HCT116 (cell line): ENCODE measurements around the gene RUFY1. TPM values are rescaled to one million over a fixed set of nuclear protein-coding genes. Genes with fewer than 3 reads are reported as not detected.

Experiments used
- ATAC-seq: fragments of 200-7000 bp; cut with Tn5 transposase; 2 replicates; pipeline ENCODE4 v1.9.1; 2020; ENCODE audit warnings: mild to moderate bottlenecking, moderate library complexity
- BruUV-seq: library from RNA; stranded (reverse); fragments of 400-500 nt; replicated peaks from 2 replicates; lab custom pipeline; 2021; lab: Mats Ljungman, UMichigan
- CTCF ChIA-PET: fragments of 300-600 bp; sonication (Branson Sonifier 250); formaldehyde crosslinking; loops from one replicate; lab custom pipeline; 2021; ENCODE audit warnings: antibody characterized with exemption; lab: Charles Lee
- POLR2A ChIA-PET: fragments of 300-600, 350-600 bp; sonication (Branson Sonifier 250); formaldehyde crosslinking; loops from one replicate; lab custom pipeline; 2021; ENCODE audit warnings: antibody characterized with exemption; lab: Charles Lee
- RAD21 ChIA-PET, 2 experiments: fragments of 300-600 bp; sonication (Branson Sonifier 250); formaldehyde crosslinking; loops; one replicate each; lab custom pipeline; 2023; ENCODE audit warnings: low total read pairs in 2 of 2; ENCODE audit not compliant: uncharacterized antibody in 2 of 2, unreplicated experiment in 2 of 2, low non-redundant PET in 1 of 2; lab: Charles Lee
- DNase-seq: peaks from one replicate; pipeline ENCODE4 v3.0.0-alpha.2; 2010; ENCODE audit warnings: low read depth, low spot score
- H2AFZ ChIP-seq: fragments of 200-600 bp; shearing (Covaris generic), sonication (generic); 2 replicates; pipeline ENCODE4 v1.6.1; 2017; ENCODE audit warnings: low read depth, mixed run types, mixed read lengths, antibody characterized with exemption, low read length; ENCODE audit not compliant: poor library complexity, severe bottlenecking
- H3K27ac ChIP-seq: 2 replicates; pipeline ENCODE4 v1.5.1; 2012; ENCODE audit warnings: low read depth, low read length
- H3K27me3 ChIP-seq: fragments of 200-600 bp; sonication (generic); 2 replicates; pipeline ENCODE4 v1.6.1; 2016; ENCODE audit warnings: mixed run types, low read length, mixed read lengths; ENCODE audit not compliant: insufficient read depth
- H3K36me3 ChIP-seq, 2 experiments: fragments of 200-500 bp in 1 of 2; fragments of 200-600 bp in 1 of 2; sonication (Bioruptor generic) in 1 of 2; sonication (generic) in 1 of 2; 2 replicates each; pipeline versions ENCODE4 v1.5.1 to v1.6.1; 2014 to 2016; ENCODE audit warnings: low read length in 2 of 2, inconsistent platforms in 1 of 2, mixed read lengths in 1 of 2, mixed run types in 1 of 2; ENCODE audit not compliant: insufficient read depth in 2 of 2, control insufficient read depth in 1 of 2
- H3K4me1 ChIP-seq, 2 experiments: fragments of 200-600 bp in 1 of 2; sonication (generic) in 1 of 2; 2 replicates each; pipeline versions ENCODE4 v1.5.1 to v1.6.1; 2012 to 2017; ENCODE audit warnings: low read length in 2 of 2, inconsistent platforms in 1 of 2, mild to moderate bottlenecking in 1 of 2, mixed read lengths in 1 of 2, mixed run types in 1 of 2, moderate library complexity in 1 of 2; ENCODE audit not compliant: insufficient read depth in 2 of 2, control insufficient read depth in 1 of 2
- H3K4me2 ChIP-seq: fragments of 200-600 bp; sonication (generic); 2 replicates; pipeline ENCODE4 v1.6.1; 2017; ENCODE audit warnings: mixed run types, low read length, mixed read lengths
- H3K4me3 ChIP-seq, 2 experiments: fragments of 200-600 bp in 1 of 2; sonication (generic) in 1 of 2; replicated peaks in 1 of 2; 2 replicates each; pipeline ENCODE4 v1.5.1; 2011 to 2016; ENCODE audit warnings: low read length in 2 of 2, control low read depth in 1 of 2, low read depth in 1 of 2, mild to moderate bottlenecking in 1 of 2, mixed read lengths in 1 of 2, mixed run types in 1 of 2
- H3K79me2 ChIP-seq: fragments of 200-600 bp; sonication (generic); 2 replicates; pipeline ENCODE4 v1.6.1; 2017; ENCODE audit warnings: mild to moderate bottlenecking, mixed run types, low read length, moderate library complexity, mixed read lengths; ENCODE audit not compliant: insufficient read depth
- H3K9ac ChIP-seq: fragments of 200-600 bp; sonication (generic); 2 replicates; pipeline ENCODE4 v1.6.1; 2016; ENCODE audit warnings: low read length, mixed read lengths
- H3K9me2 ChIP-seq: fragments of 200-600 bp; sonication (generic), shearing (Covaris generic); 2 replicates; pipeline ENCODE4 v1.6.1; 2017; ENCODE audit warnings: mixed run types, mild to moderate bottlenecking, moderate library complexity; ENCODE audit not compliant: insufficient read depth
- H3K9me3 ChIP-seq, 2 experiments: fragments of 200-500 bp in 1 of 2; fragments of 200-600 bp in 1 of 2; sonication (Bioruptor generic) in 1 of 2; sonication (generic) in 1 of 2; 2 replicates each; pipeline ENCODE4 v1.6.1; 2014 to 2017; ENCODE audit warnings: low read length in 2 of 2, mixed read lengths in 2 of 2, inconsistent platforms in 1 of 2, low read depth in 1 of 2, mild to moderate bottlenecking in 1 of 2, mixed run types in 1 of 2, moderate library complexity in 1 of 2; ENCODE audit not compliant: control insufficient read depth in 1 of 2, insufficient read depth in 1 of 2
- H4K20me1 ChIP-seq: fragments of 200-600 bp; sonication (generic), shearing (Covaris generic); 2 replicates; pipeline ENCODE4 v1.6.1; 2017; ENCODE audit warnings: mixed run types, mild to moderate bottlenecking, moderate library complexity; ENCODE audit not compliant: insufficient read depth
- CEBPB ChIP-seq: IDR thresholded peaks from 2 replicates; pipeline ENCODE4 v1.6.1; 2012; ENCODE audit warnings: low read depth
- EGR1 ChIP-seq: IDR thresholded peaks from 2 replicates; pipeline ENCODE4 v1.6.1; 2012; ENCODE audit warnings: low read depth
- EZH2 ChIP-seq: fragments of 200-600 bp; sonication (generic); IDR thresholded peaks from 2 replicates; pipeline ENCODE4 v1.6.1; 2017; ENCODE audit warnings: antibody characterized with exemption, mixed run types
- EZH2phosphoT487 ChIP-seq: fragments of 200-600 bp; IDR thresholded peaks from 2 replicates; pipeline ENCODE4 v1.6.1; 2018; ENCODE audit warnings: antibody characterized with exemption, borderline replicate concordance
- FOSL1 ChIP-seq: IDR thresholded peaks from 2 replicates; pipeline ENCODE4 v1.6.1; 2012; ENCODE audit warnings: low read depth
- JUND ChIP-seq: IDR thresholded peaks from 2 replicates; pipeline ENCODE4 v1.6.1; 2012
- POLR2A ChIP-seq: IDR thresholded peaks from 2 replicates; pipeline ENCODE4 v1.7.0; 2011; ENCODE audit warnings: borderline replicate concordance; ENCODE audit not compliant: insufficient read depth, insufficient read length; ENCODE audit errors: extremely low read depth
- SIN3A ChIP-seq: IDR thresholded peaks from 2 replicates; pipeline ENCODE4 v1.6.1; 2012; ENCODE audit warnings: low read depth
- SP1 ChIP-seq: IDR thresholded peaks from 2 replicates; pipeline ENCODE4 v1.6.1; 2012; ENCODE audit warnings: low read depth
- SRF ChIP-seq: IDR thresholded peaks from 2 replicates; pipeline ENCODE4 v1.6.1; 2012; ENCODE audit warnings: low read depth
- TCF7L2 ChIP-seq: IDR thresholded peaks from 2 replicates; pipeline ENCODE4 v1.7.0; 2011; ENCODE audit warnings: borderline replicate concordance, inconsistent platforms; ENCODE audit not compliant: insufficient read depth, insufficient read length; ENCODE audit errors: extremely low read depth
- YY1 ChIP-seq: IDR thresholded peaks from 2 replicates; pipeline ENCODE4 v1.6.1; 2011; ENCODE audit warnings: low read length, low read depth, moderate library complexity, mild to moderate bottlenecking; ENCODE audit not compliant: insufficient replicate concordance; ENCODE audit errors: extremely low read depth
- ZFX ChIP-seq: fragments of 450-650 bp; IDR thresholded peaks from 2 replicates; pipeline ENCODE4 v1.6.1; 2017
- intact Hi-C: fragments of 100-400 bp; cut with micrococcal nuclease; formaldehyde crosslinking; loops from 2 replicates; pipeline ENCODE4 v1.10.0; 2022
- total RNA-seq: library from RNA; stranded (reverse); gene quantifications from one replicate; pipeline ENCODE4 v1.2.1, GENCODE V29; 2021; ENCODE audit not compliant: unreplicated experiment
- TF ChIP-seq, protein P1 (sequence below): IDR thresholded peaks from 2 replicates; pipeline ENCODE4 v1.6.1; 2011; ENCODE audit warnings: mild to moderate bottlenecking, low read length, moderate library complexity; ENCODE audit not compliant: insufficient replicate concordance; ENCODE audit errors: extremely low read depth
- TF ChIP-seq, protein P2 (sequence below): IDR thresholded peaks from 2 replicates; pipeline ENCODE4 v1.6.1; 2012; ENCODE audit warnings: low read depth
- TF ChIP-seq, protein P3 (sequence below): IDR thresholded peaks from 2 replicates; pipeline ENCODE4 v1.6.1; 2012

The RUFY1 gene
- total RNA-seq, 1 experiment from 2014 or later, result 32.9 TPM

DNA sequence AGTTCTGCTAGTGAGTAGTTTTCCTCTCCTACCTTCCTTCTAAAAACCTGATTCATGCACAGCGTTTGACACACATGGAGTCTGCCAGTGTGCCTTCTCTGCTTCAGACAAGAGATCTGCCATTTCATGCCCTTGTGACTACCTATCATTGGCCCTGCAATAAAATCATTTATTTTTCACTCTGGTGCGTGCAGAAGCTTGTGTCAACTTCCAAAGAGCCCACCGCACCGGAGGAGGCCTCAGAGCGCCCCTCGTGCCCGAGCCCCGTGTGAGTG lies 59.4 kb downstream of the RUFY1 start:
- no peaks in the 10 kb centered on the region for H3K27me3 ChIP-seq
- H3K9ac ChIP-seq, result no peak overlapping the region
- TF ChIP-seq ZFX, result no peak
- no peak for TF ChIP-seq JUND
- no peak for TF ChIP-seq EZH2
- no peak for TF ChIP-seq YY1
- no peak for TF ChIP-seq EZH2phosphoT487
- TF ChIP-seq, protein P1, sequence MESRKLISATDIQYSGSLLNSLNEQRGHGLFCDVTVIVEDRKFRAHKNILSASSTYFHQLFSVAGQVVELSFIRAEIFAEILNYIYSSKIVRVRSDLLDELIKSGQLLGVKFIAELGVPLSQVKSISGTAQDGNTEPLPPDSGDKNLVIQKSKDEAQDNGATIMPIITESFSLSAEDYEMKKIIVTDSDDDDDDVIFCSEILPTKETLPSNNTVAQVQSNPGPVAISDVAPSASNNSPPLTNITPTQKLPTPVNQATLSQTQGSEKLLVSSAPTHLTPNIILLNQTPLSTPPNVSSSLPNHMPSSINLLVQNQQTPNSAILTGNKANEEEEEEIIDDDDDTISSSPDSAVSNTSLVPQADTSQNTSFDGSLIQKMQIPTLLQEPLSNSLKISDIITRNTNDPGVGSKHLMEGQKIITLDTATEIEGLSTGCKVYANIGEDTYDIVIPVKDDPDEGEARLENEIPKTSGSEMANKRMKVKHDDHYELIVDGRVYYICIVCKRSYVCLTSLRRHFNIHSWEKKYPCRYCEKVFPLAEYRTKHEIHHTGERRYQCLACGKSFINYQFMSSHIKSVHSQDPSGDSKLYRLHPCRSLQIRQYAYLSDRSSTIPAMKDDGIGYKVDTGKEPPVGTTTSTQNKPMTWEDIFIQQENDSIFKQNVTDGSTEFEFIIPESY, result no peak
- TF ChIP-seq SP1, result no peak
- no peak for TF ChIP-seq FOSL1
- no peak for TF ChIP-seq CEBPB
- no peak for TF ChIP-seq SIN3A
- no peak for TF ChIP-seq POLR2A
- no peak for TF ChIP-seq TCF7L2
- no peak for TF ChIP-seq SRF
- TF ChIP-seq, protein P2, sequence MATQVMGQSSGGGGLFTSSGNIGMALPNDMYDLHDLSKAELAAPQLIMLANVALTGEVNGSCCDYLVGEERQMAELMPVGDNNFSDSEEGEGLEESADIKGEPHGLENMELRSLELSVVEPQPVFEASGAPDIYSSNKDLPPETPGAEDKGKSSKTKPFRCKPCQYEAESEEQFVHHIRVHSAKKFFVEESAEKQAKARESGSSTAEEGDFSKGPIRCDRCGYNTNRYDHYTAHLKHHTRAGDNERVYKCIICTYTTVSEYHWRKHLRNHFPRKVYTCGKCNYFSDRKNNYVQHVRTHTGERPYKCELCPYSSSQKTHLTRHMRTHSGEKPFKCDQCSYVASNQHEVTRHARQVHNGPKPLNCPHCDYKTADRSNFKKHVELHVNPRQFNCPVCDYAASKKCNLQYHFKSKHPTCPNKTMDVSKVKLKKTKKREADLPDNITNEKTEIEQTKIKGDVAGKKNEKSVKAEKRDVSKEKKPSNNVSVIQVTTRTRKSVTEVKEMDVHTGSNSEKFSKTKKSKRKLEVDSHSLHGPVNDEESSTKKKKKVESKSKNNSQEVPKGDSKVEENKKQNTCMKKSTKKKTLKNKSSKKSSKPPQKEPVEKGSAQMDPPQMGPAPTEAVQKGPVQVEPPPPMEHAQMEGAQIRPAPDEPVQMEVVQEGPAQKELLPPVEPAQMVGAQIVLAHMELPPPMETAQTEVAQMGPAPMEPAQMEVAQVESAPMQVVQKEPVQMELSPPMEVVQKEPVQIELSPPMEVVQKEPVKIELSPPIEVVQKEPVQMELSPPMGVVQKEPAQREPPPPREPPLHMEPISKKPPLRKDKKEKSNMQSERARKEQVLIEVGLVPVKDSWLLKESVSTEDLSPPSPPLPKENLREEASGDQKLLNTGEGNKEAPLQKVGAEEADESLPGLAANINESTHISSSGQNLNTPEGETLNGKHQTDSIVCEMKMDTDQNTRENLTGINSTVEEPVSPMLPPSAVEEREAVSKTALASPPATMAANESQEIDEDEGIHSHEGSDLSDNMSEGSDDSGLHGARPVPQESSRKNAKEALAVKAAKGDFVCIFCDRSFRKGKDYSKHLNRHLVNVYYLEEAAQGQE, result no peak
- TF ChIP-seq, protein P3, sequence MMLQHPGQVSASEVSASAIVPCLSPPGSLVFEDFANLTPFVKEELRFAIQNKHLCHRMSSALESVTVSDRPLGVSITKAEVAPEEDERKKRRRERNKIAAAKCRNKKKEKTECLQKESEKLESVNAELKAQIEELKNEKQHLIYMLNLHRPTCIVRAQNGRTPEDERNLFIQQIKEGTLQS, result no peak
- no peak for TF ChIP-seq EGR1
- no peak overlapping the region for H3K27ac ChIP-seq
- no peaks in the 10 kb centered on the region for H3K9me2 ChIP-seq
- H3K4me3 ChIP-seq, result no peak overlapping the region
- H3K9me3 ChIP-seq, result no peaks in the 10 kb centered on the region
- ChIA-PET RAD21 (no interaction called here), CTCF (no interaction called here), POLR2A (no interaction called here)
- no peak overlapping the region for H2AFZ ChIP-seq
- H3K4me1 ChIP-seq, result no peaks in the 10 kb centered on the region
- BruUV-seq, result no TSS peak
- ATAC-seq (no peak), DNase-seq (no peak)
- no peak overlapping the region for H3K4me2 ChIP-seq
- peaks cover 26% of the 10 kb centered on the region; the same call in 1 of the 2 replicates for H4K20me1 ChIP-seq
- peaks cover 22 to 56% of the 10 kb centered on the region in 2 experiments for H3K36me3 ChIP-seq
- intact Hi-C loops, result no loop called here
- H3K79me2 ChIP-seq, result peaks cover 15% of the 10 kb centered on the region
